ENCODE results near the gene CIAO1. TPM values are rescaled to one million over a fixed set of nuclear protein-coding genes. Genes with fewer than 3 reads are reported as not detected.

CIAO1 gene
- total and polyA plus RNA-seq, 2 experiments from 2014 or later = 71.2 to 90.1 TPM

DNA sequence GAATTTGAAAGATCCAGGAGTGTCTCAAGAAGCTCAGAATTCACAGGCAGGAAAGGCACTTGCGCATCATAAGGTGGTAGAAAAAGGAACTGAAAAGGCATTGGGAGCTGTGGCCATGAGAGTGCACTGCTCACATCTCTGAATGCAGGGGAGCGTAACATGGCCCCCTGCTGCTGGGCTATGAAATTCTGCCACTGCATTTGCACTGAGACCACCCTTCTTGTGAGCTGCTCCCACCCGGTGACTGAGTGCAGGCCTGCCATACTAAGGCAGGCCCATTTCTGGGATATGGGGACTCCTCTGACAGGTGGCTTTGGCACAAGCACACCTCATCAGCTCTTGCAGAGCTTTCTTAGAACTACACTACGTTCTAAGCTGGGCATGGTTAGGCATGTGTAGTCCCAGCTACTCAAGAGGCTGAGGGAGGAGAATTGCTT, 32.1 kb upstream of the CIAO1 start:
- no peak overlapping the region for H3K4me2 ChIP-seq
- H2AFZ ChIP-seq = no peak overlapping the region
- H4K20me1 ChIP-seq (ENCODE audit: insufficient read depth, poor library complexity, severe bottlenecking) = no peaks in the 10 kb centered on the region
- H3K36me3 ChIP-seq (replicated peaks; ENCODE audit: insufficient read depth, low read depth) = no peaks in the 10 kb centered on the region
- H3K9me2 ChIP-seq (replicated peaks; ENCODE audit: insufficient read depth) = no peaks in the 10 kb centered on the region
- no peak for DNase-seq (ENCODE audit: low spot score)
- H3K27me3 ChIP-seq = no peaks in the 10 kb centered on the region
- no peaks in the 10 kb centered on the region for H3K4me1 ChIP-seq (ENCODE audit: insufficient read depth)
- 73% methylated on average over 4 of the region's 4 CpGs for WGBS (ENCODE audit: low lambda C conversion rate, missing lambda C conversion rate)
- no peaks in the 10 kb centered on the region for H3K9me3 ChIP-seq (ENCODE audit: low read depth)
- no peak overlapping the region for H3K27ac ChIP-seq
- H3K79me2 ChIP-seq = no peaks in the 10 kb centered on the region
- no peak overlapping the region for H3K4me3 ChIP-seq
- TF ChIP-seq, protein P1, sequence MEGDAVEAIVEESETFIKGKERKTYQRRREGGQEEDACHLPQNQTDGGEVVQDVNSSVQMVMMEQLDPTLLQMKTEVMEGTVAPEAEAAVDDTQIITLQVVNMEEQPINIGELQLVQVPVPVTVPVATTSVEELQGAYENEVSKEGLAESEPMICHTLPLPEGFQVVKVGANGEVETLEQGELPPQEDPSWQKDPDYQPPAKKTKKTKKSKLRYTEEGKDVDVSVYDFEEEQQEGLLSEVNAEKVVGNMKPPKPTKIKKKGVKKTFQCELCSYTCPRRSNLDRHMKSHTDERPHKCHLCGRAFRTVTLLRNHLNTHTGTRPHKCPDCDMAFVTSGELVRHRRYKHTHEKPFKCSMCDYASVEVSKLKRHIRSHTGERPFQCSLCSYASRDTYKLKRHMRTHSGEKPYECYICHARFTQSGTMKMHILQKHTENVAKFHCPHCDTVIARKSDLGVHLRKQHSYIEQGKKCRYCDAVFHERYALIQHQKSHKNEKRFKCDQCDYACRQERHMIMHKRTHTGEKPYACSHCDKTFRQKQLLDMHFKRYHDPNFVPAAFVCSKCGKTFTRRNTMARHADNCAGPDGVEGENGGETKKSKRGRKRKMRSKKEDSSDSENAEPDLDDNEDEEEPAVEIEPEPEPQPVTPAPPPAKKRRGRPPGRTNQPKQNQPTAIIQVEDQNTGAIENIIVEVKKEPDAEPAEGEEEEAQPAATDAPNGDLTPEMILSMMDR (IDR thresholded peaks at IDR 0.05; ENCODE audit: poor library complexity) = no peak
- TF ChIP-seq EZH2phosphoT487 (IDR thresholded peaks at IDR 0.05; ENCODE audit: low read depth, severe bottlenecking, unreplicated experiment) = no peak
- no peak for TF ChIP-seq EZH2 (IDR thresholded peaks at IDR 0.05; ENCODE audit: borderline replicate concordance)

DNA sequence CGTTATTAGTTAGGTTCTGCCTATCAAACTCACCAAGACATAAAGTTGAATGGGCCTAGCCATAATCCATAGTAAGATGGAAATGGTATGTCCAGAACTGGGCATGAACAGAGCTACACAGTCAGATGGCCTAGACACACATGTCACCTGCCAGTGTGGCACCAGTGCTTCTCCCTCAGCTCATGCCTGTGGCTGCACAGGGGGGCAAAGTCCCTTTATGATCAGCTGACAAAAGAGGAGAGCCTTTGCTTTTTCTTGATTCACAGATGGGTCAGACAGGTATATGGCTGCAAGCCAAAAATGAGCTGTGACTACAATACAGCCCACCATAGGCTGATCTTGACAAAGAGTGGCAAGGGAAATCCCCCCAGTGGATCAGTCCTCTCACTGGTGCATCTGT, 29.1 kb upstream of the CIAO1 start:
- Histone ChIP-seq H3K27ac (no peak overlapping the region), H3K9me2 (replicated peaks; ENCODE audit: insufficient read depth) (no peaks in the 10 kb centered on the region), H3K36me3 (replicated peaks; ENCODE audit: insufficient read depth, low read depth) (no peaks in the 10 kb centered on the region), H3K4me3 (no peak overlapping the region), H3K9me3 (ENCODE audit: low read depth) (no peaks in the 10 kb centered on the region), H2AFZ (no peak overlapping the region), H3K79me2 (no peaks in the 10 kb centered on the region), H3K4me2 (no peak overlapping the region), H4K20me1 (ENCODE audit: insufficient read depth, poor library complexity, severe bottlenecking) (no peaks in the 10 kb centered on the region), H3K27me3 (no peaks in the 10 kb centered on the region), H3K4me1 (ENCODE audit: insufficient read depth) (no peaks in the 10 kb centered on the region)
- DNase-seq (ENCODE audit: low spot score) = peak; percentile 55
- WGBS (ENCODE audit: low lambda C conversion rate, missing lambda C conversion rate) = 94% methylated on average over 1 of the region's 1 CpG
- TF ChIP-seq, protein P1 (IDR thresholded peaks at IDR 0.05; ENCODE audit: poor library complexity) = no peak
- TF ChIP-seq EZH2phosphoT487 (IDR thresholded peaks at IDR 0.05; ENCODE audit: low read depth, severe bottlenecking, unreplicated experiment) (no peak), EZH2 (IDR thresholded peaks at IDR 0.05; ENCODE audit: borderline replicate concordance) (no peak)

DNA sequence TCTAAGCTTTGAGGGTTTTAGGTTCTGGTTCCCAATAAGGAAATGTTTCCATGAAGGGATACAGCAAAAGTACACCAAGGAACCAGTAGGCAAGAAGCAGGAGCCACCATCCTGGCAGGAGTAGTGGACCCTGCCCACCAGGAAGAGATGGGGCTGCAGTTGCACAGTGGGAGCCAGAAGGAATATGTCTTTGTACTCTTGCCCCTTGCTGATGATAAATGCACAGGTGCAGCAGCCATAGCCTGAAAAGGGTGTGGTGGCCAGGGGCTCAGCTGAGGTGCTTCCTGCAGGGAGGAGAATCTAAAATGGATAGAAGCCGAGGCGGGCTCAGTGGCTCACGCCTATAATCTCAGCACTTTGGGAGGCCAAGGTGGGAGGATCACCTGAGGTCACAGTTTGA, 27.8 kb upstream of the CIAO1 start:
- no peak overlapping the region for H3K4me2 ChIP-seq
- H3K9me2 ChIP-seq (replicated peaks; ENCODE audit: insufficient read depth) = no peaks in the 10 kb centered on the region
- H3K27me3 ChIP-seq = no peaks in the 10 kb centered on the region
- no peak overlapping the region for H3K4me3 ChIP-seq
- H3K36me3 ChIP-seq (replicated peaks; ENCODE audit: insufficient read depth, low read depth) = no peaks in the 10 kb centered on the region
- no peaks in the 10 kb centered on the region for H3K79me2 ChIP-seq
- no peaks in the 10 kb centered on the region for H4K20me1 ChIP-seq (ENCODE audit: insufficient read depth, poor library complexity, severe bottlenecking)
- H3K4me1 ChIP-seq (ENCODE audit: insufficient read depth) = no peaks in the 10 kb centered on the region
- H3K9me3 ChIP-seq (ENCODE audit: low read depth) = no peaks in the 10 kb centered on the region
- no peak overlapping the region for H3K27ac ChIP-seq
- no peak overlapping the region for H2AFZ ChIP-seq
- WGBS (ENCODE audit: low lambda C conversion rate, missing lambda C conversion rate) = 94% methylated on average over 3 of the region's 3 CpGs
- TF ChIP-seq EZH2 (IDR thresholded peaks at IDR 0.05; ENCODE audit: borderline replicate concordance) (no peak), EZH2phosphoT487 (IDR thresholded peaks at IDR 0.05; ENCODE audit: low read depth, severe bottlenecking, unreplicated experiment) (no peak)
- TF ChIP-seq, protein P1 (IDR thresholded peaks at IDR 0.05; ENCODE audit: poor library complexity) = no peak
- DNase-seq (ENCODE audit: low spot score) = no peak

DNA sequence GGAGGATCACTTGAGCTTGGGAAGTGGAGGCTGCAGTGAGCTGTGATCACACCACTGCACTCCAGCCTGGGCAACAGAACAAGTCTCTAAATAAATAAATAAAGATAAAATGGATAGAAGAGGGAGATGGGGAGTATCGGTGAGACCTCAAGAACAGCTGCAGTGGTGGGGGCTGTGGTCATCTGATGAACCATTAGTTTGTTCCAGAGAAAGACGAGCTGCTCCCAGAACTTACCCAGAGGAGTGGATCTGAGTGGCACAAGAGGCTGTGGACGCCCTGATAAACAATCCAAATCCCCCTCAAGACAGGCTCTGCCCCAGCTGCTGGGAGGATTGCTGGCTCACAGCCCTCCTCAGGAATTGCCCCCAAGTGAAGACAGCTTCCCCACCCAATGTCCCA, 26.9 kb upstream of the CIAO1 start:
- Histone ChIP-seq H3K27me3 (no peaks in the 10 kb centered on the region), H3K79me2 (no peaks in the 10 kb centered on the region), H3K36me3 (replicated peaks; ENCODE audit: insufficient read depth, low read depth) (no peaks in the 10 kb centered on the region), H3K4me2 (no peak overlapping the region), H4K20me1 (ENCODE audit: insufficient read depth, poor library complexity, severe bottlenecking) (no peaks in the 10 kb centered on the region), H3K27ac (no peak overlapping the region), H3K9me3 (ENCODE audit: low read depth) (no peaks in the 10 kb centered on the region), H3K9me2 (replicated peaks; ENCODE audit: insufficient read depth) (no peaks in the 10 kb centered on the region), H3K4me3 (no peak overlapping the region), H2AFZ (no peak overlapping the region), H3K4me1 (ENCODE audit: insufficient read depth) (no peaks in the 10 kb centered on the region)
- no peak for TF ChIP-seq EZH2phosphoT487 (IDR thresholded peaks at IDR 0.05; ENCODE audit: low read depth, severe bottlenecking, unreplicated experiment)
- 87% methylated on average over 3 of the region's 3 CpGs for WGBS (ENCODE audit: low lambda C conversion rate, missing lambda C conversion rate)
- no peak for DNase-seq (ENCODE audit: low spot score)
